HG03469 (cell line): ENCODE data around the gene ADCYAP1R1.

Source experiments
- ATAC-seq: cut with Tn5 transposase; IDR thresholded peaks from one replicate; pipeline ENCODE4 v1.9.1; 2021; ENCODE audit warnings: mild to moderate bottlenecking, moderate library complexity, moderate number of reproducible peaks; ENCODE audit not compliant: unreplicated experiment

Gene ADCYAP1R1

DNA sequence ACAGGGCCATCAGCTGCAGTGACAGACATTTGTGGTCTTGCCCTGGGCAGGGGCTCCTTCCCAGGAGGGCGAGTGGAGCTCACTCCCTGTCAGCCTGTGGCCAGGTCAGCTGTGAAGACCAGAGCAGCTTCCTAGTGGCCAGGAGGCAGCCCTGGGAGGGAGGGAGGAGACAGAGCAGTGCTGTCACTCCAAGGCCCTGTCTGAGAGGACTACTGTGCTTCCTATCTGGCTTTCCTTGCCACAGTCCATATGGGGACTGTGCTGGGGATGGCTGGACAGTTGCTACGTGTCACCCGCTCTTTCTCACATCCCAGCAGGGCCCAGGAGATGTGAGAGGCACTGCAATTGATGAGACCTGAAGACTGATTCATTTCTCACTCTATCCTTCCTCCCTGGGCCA is 15.2 kb upstream of the ADCYAP1R1 start:
- no peak for ATAC-seq

DNA sequence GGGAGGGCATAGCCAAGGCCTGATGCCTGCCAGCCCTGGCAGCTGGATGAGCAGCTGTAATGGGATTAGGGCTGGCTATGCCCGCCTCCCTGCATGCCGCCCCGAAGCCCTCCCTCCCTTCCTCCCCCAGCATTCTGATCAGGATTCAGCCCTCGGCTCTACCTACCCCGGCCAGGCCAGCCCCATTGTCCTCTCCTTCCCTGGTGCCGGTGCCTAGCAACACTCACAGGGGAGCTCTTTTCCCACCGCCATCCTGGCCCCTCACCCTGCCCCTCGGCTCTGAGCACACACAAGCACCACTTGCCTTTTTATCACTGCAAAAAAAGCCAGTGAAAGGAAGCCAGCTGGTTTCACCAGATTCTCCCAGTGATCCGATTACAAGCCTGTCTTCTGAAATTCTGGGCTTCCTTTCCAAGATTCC is 9.0 kb upstream of the ADCYAP1R1 start:
- no peak for ATAC-seq

DNA sequence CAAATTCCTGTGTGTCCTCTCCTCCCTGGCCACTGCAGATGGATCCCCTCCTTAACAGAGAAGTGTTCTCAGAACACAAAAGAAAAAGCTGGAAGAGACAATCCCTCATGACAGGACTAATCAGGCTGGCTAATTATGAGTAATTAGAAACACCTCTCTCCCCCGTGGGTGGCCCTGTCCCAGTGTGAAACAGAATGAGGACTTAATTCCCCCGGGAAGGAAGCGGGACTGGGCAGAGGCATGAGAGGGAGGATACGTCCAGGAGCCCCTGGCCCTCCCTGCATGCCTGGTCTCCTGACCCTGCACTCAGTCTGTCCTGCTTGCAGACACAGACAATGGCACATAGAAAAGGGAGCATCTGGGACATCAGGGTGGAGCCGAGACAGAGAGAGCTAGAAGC is 7.6 kb upstream of the ADCYAP1R1 start:
- no peak for ATAC-seq

DNA sequence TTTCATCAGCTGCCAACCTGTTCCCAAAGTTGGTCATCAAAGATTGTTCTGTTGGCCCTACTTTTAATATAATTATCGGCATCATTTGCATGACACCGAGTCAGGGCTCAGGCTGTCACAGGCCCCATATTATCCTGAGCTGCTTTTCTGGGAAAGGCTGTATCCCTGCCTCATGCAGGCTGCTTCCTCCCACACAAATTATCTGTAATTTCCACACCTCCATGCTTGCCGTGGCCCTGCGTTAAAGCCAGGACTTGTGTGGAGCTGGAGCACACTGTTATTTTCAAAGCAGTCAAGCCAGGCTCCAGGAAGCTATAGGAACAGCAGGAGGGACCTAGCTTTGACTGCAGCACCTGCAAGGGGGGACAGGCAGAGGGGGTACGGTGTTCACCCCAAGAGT is 5.4 kb upstream of the ADCYAP1R1 start:
- no peak for ATAC-seq

DNA sequence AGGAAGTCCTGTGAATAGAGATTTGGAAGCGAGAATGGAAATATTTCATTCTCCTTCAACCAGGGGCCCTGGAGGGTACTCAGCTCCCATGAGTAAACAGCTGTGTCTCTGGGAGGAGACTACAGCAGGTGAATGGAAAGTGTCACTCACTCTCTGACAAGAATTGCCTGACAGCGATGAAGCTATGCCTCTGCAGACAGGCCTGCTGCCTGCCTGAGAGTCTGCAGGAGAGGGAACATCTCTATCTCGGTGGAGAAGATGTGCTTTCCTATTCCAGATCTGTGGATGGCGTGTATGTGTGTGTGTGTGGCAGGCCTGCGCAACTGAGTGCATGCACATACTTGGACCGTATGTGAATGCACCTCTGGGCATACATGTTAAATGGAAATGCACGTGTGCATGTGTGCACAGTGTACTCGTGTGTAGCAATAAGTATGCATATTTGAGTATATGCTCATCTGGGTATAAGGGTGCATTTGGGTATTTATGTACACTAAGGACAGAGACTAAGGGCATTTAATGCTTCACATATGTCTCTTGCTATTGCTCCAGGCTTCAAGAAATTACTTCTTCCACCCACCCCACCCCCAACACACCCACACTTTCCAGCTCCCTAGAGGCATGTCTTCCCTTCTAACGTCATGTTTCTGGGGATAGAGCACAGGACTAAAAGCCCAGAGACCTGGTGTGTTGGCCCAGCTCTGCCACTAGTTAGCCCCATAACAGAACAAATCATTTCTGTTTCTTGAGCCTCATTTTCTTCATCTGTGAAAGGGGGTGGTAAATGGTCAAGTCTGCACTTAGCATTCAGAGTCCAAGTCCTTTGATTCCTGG is 4.6 kb upstream of the ADCYAP1R1 start:
- no peak for ATAC-seq

DNA sequence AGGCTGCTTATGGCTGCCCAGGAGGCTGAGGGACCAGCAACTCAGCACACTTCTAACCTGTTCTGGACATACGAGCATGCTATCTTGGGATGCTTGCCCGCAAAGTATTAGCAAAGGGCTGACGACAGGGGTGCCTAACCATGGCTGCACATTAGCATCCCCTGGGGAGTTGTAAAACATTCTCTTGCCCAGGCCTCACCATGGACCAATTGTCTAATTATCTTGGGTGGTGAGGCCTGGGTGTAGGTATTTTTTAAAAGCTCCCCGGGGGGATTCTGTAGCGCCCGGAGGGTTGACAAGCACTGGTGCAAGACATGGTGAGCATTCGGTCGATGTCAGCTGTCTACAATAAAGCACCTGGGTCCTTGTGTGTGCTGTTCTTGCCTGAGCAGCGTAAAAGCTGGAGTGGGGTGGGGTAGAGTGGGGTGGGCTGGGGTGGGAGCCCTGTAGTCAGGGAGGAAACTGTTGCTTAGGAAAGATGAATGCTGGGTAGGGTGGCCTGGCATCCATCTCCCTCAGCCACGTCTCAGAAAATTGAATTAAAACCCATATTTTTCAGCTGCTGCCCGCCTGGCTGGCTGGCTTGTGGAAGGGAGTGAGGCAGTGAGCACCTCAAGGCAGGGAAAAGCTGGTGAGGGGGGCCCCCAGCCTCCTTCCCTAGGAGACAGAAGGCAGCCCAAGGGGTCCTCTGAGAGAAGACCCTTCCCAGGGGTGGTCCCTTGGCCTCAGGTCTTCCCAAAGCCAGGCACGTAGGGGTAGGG is 2.9 kb upstream of the ADCYAP1R1 start:
- ATAC-seq = no peak

DNA sequence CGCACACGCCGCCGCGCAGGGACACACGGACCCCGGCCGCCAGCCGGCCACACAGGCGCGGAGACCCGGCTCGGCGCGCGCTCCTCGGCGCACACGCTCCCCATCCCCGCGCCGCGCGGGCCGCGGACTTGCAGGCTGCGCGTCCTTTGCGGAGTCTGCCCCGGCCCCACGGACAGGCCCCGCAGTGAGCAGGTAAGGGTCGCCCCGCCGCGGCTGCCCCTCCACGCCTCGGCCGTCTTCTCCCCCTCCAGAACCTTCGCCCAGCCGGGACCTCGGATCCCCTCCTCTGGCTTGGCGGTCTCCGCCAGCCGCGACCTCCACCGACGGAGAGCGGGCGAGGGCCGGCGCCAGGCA is 356 bp downstream of the ADCYAP1R1 start:
- no peak for ATAC-seq

DNA sequence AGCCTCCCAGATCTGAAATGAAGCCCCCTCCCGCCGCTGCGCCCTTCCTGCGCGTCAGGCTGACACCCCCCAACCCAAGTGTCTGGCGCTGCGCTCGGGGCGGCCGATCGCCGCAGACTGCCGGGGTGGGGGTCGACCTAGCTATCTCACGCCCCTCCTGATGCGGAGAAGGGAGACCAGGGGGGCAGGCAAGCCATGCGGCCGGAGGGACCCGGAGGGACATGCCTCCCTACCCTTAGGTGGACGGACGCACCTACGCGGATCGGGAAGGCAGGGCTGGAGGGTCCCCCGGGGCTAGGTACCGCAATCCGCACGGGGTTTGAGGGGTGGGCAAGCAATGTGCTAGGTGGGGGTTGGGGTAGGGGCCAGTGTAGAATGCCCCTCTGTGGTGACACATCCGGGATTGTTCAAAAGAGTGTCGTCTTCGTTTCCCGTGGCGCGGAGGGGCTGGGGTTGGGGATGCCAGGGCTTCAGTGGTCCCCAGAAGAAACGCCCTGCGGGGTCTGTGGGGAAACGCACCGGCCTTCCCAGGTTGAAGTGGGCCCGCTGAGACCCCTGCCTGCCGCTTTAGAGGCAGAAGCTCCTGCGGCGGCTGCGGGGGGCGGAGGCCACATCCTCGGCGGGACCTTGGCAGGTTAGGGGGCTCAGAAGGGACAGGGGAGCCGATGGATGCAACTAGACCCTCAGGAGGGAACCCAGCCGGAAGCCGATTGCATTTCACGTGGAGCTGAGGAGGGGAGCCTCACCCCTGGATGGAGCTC is 913 bp downstream of the ADCYAP1R1 start:
- ATAC-seq = no peak

GRCh38 chr7:31053986-31054385 is 1.9 kb downstream of the ADCYAP1R1 start:
- no peak for ATAC-seq

DNA sequence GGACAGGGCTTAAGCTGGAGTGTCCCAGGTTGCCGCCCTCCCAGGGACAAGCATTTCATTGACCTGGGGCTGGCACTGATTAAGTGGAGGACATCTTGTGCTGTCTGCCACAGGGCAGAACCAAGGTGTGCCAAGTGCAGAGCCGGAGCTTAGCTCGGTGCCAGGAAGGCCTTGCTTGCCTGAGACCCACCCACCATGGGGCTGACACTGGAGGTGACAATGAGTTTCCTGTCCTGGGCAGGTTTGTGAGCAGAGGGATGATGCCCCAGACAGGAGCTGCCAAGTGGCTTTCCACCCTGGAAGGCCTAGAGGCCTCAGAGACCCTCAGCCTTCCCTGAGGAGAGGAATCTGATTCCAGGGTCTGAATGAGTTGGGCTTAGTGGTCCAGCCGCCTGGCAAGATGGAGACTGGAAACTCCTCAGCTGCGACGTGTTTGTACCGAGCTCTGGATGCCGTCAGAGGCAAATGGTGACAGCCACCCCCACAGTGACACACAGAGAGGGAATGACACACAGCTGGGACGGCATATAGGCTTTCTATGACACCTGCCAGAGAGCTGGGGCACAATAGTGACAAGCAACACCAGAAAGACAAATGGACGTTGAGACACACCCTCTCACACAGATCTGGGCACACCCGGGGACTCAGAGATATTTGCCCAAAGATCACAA is 2.6 kb downstream of the ADCYAP1R1 start:
- ATAC-seq = no peak

GRCh38 chr7:31055471-31055870 is 3.4 kb downstream of the ADCYAP1R1 start:
- ATAC-seq = no peak

DNA sequence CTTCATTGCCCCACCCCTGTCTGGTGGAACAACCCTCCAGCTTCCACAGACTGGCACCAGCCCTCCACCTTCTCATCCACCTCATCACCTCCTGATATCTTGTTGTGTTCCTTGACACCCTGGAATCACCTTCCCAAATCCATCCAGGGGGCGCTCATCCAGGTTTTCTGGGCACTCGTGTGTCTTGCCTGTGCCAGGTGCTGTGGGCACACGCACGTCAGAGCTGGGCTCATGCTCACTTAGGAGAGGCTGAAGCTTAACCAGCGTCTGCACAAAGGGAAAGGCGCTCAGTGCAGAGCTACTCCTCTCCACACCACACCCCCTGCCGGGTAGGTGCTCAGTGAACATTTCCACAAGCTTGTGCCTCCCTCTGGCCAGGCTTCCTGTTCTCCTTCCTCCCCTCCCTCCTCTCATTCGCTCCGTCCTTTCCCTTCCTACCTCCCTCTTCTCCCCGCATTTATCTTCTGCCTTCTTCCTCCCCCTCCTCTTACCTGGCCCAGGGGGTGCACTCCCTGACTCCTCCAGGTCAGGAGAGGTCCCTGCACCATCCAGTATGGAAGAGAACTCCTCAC is 4.8 kb downstream of the ADCYAP1R1 start:
- no peak for ATAC-seq

GRCh38 chr7:31058122-31058521 is 6.0 kb downstream of the ADCYAP1R1 start:
- ATAC-seq = no peak

GRCh38 chr7:31058688-31059087 is 6.6 kb downstream of the ADCYAP1R1 start:
- no peak for ATAC-seq

DNA sequence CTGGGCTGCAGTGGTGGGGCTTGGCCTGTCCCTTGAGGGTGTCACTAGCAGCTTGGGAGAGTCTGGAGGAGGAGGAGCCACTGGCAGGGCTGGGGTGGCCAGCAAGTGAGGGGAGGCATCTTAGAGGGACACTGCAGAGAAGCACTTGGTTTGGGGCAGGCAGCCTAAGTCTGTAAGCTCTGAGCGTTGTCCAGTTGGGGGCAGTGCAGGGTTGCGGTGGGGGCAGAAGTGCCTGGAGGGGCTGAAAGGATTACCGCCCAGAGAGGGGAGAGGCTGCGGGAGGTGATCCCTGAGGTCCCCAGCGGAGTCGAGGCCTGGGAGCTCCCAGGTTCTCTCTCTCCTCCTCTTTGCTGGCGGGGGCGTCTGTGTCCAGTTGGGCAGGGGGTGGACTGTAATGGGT is 7.4 kb downstream of the ADCYAP1R1 start:
- ATAC-seq = no peak

GRCh38 chr7:31061185-31061584 is 9.1 kb downstream of the ADCYAP1R1 start:
- no peak for ATAC-seq

DNA sequence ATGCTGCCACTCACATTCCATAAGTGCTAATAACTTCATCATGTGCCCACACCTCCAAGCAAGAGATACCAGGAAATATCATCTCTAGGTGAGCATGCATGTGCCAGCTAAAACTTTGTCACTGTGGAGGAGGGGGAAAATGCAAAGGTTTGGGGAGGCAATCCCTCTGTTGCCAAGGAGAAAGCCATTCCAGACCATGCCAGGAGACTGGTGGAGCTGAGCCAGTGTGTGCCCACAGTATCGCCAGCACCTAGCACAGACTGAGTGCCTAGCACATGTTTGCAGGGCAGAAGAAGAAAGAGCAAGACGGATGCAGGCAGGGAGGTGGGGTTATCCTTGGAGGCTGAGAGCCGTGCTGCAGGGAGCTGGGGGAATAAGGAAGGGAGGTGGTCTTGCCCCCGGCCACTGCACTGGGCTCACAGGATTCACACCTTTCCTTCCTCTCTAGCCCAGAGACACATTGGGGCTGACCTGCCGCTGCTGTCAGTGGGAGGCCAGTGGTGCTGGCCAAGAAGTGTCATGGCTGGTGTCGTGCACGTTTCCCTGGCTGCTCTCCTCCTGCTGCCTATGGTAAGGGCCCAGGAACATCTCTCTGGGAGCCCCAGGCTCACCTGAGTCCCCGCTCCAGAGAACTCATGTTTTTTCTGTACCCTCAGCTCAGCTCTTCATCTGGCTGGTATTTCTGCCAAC is 10.8 kb downstream of the ADCYAP1R1 start:
- ATAC-seq = no peak

GRCh38 chr7:31065021-31065593 is 13.0 kb downstream of the ADCYAP1R1 start:
- no peak for ATAC-seq

DNA sequence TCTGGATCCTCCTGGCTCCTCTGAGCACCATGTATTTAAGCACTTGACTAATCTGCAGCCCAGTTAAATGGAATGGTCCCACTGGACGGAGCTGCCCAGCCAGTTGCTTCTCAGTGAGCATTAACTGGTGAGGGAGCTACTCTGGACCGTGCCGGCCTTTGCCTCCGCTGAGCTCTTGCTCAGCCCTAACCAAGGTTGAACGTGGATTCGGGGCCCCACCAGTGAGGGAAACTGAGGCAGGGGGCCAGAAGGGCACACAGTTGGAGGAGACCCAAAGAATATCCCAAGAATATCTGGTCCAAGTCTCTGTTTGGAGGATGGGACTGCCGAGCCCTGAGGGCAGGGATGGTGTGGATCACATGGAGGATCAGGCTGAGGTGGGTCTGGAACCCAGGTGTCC is 13.7 kb downstream of the ADCYAP1R1 start:
- ATAC-seq = no peak
